Putamen (tissue), 1 donor: ENCODE measurements around the gene CYP1B1.
"Not testable (repeated sequence)": the region's sequence is repeated elsewhere in the genome, so short reads cannot be mapped to it uniquely, and the experiment has no call there.

ENCODE experiments used
- DNase-seq: peaks from one replicate; pipeline ENCODE4 v3.0.0-alpha.2; 2016; ENCODE audit warnings: low spot score

Gene CYP1B1

GRCh38 chr2:38075507-38076151, at the start of gene CYP1B1:
Gene CYP1B1, minus strand, starts transcription at chr2:38076151. Its CDS starts 763 bp downstream, at chr2:38075388.
- DNase-seq: no peak

GRCh38 chr2:38125007-38125406, 49.1 kb upstream of the CYP1B1 start:
- DNase-seq: no peak

- DNase-seq: no peak
Measured at GRCh38 chr2:38123911-38124310, 48.0 kb upstream of the CYP1B1 start.

GRCh38 chr2:38122344-38122743, 46.4 kb upstream of the CYP1B1 start:
- no peak for DNase-seq

- DNase-seq: no peak
Measured at GRCh38 chr2:38121481-38121880, 45.5 kb upstream of the CYP1B1 start.

- no peak for DNase-seq
Measured at GRCh38 chr2:38120829-38121228, 44.9 kb upstream of the CYP1B1 start.

GRCh38 chr2:38120264-38120592, 44.3 kb upstream of the CYP1B1 start:
- no peak for DNase-seq

GRCh38 chr2:38116762-38117161, 40.8 kb upstream of the CYP1B1 start:
- no peak for DNase-seq

- DNase-seq: no peak
Measured at GRCh38 chr2:38115216-38116032, 39.5 kb upstream of the CYP1B1 start.

GRCh38 chr2:38113981-38114708, 38.2 kb upstream of the CYP1B1 start:
- no peak for DNase-seq

GRCh38 chr2:38113051-38113450, 37.1 kb upstream of the CYP1B1 start:
- no peak for DNase-seq

GRCh38 chr2:38111350-38111749, 35.4 kb upstream of the CYP1B1 start:
- DNase-seq: not testable (repeated sequence)

GRCh38 chr2:38109732-38110181, 33.8 kb upstream of the CYP1B1 start:
- DNase-seq: no peak

- no peak for DNase-seq
Measured at GRCh38 chr2:38108907-38109731, 33.2 kb upstream of the CYP1B1 start.

GRCh38 chr2:38107738-38108410, 31.9 kb upstream of the CYP1B1 start:
- DNase-seq: no peak

GRCh38 chr2:38106405-38107094, 30.6 kb upstream of the CYP1B1 start:
- no peak for DNase-seq

GRCh38 chr2:38105922-38106321, 30.0 kb upstream of the CYP1B1 start:
- no peak for DNase-seq

- DNase-seq: no peak
Measured at GRCh38 chr2:38104598-38104997, 28.6 kb upstream of the CYP1B1 start.

GRCh38 chr2:38100328-38100727, 24.4 kb upstream of the CYP1B1 start:
- no peak for DNase-seq

GRCh38 chr2:38099099-38100028, 23.4 kb upstream of the CYP1B1 start:
- no peak for DNase-seq
